HK-2 (cell line): ENCODE results near the gene RNASEH2A.
A peak's percentile ranks its signal among the peaks of the same experiment; 100 is the strongest.

Experiments
- DNase-seq: peaks from one replicate; pipeline ENCODE4 v3.0.0-alpha.2; 2018; ENCODE audit not compliant: unreplicated experiment

The RNASEH2A gene

GRCh38 chr19:12806242-12807081, at the start of gene RNASEH2A:
Gene RNASEH2A (plus strand): TSS chr19:12806584. CDS start chr19:12806674, 90 bp downstream.
- peak; percentile 87 for DNase-seq

GRCh38 chr19:12757544-12758274, 48.7 kb upstream of the RNASEH2A start:
- DNase-seq: no peak

- DNase-seq: no peak
Measured at GRCh38 chr19:12759686-12760085, 46.7 kb upstream of the RNASEH2A start.

- no peak for DNase-seq
Measured at GRCh38 chr19:12763100-12763499, 43.3 kb upstream of the RNASEH2A start.

- no peak for DNase-seq
Measured at GRCh38 chr19:12764698-12765097, 41.7 kb upstream of the RNASEH2A start.

- no peak for DNase-seq
Measured at GRCh38 chr19:12766051-12766521, 40.3 kb upstream of the RNASEH2A start.

GRCh38 chr19:12767150-12767549, 39.2 kb upstream of the RNASEH2A start:
- no peak for DNase-seq

GRCh38 chr19:12767666-12768065, 38.7 kb upstream of the RNASEH2A start:
- no peak for DNase-seq

GRCh38 chr19:12769689-12770088, 36.7 kb upstream of the RNASEH2A start:
- no peak for DNase-seq

- no peak for DNase-seq
Measured at GRCh38 chr19:12770922-12771321, 35.5 kb upstream of the RNASEH2A start.

- no peak for DNase-seq
Measured at GRCh38 chr19:12772323-12772722, 34.1 kb upstream of the RNASEH2A start.

- no peak for DNase-seq
Measured at GRCh38 chr19:12773571-12773970, 32.8 kb upstream of the RNASEH2A start.

GRCh38 chr19:12774588-12775555, 31.5 kb upstream of the RNASEH2A start, which contains the start of gene HOOK2:
Gene HOOK2 (minus strand): TSS chr19:12775552. CDS start chr19:12775449, 103 bp downstream.
- no peak for DNase-seq

GRCh38 chr19:12777217-12778016, 29.0 kb upstream of the RNASEH2A start:
- peak; percentile 78 for DNase-seq

- DNase-seq: peak; percentile 79
Measured at GRCh38 chr19:12778017-12778904, 28.1 kb upstream of the RNASEH2A start.

GRCh38 chr19:12778905-12779161, 27.6 kb upstream of the RNASEH2A start:
- no peak for DNase-seq

GRCh38 chr19:12779162-12779993, 27.0 kb upstream of the RNASEH2A start:
- peak; percentile 59 for DNase-seq

- no peak for DNase-seq
Measured at GRCh38 chr19:12782174-12782423, 24.3 kb upstream of the RNASEH2A start.
